Neuronal stem cell (in vitro differentiated cells): ENCODE measurements around the gene FIBP.

Source experiments
- DNase-seq: peaks from one replicate; pipeline ENCODE4 v3.0.0-alpha.2; 2013; ENCODE audit warnings: low spot score
- H2AFZ ChIP-seq: one replicate; pipeline ENCODE4 v1.6.1; 2013; ENCODE audit warnings: mild to moderate bottlenecking, low read length, inconsistent platforms
- H2AK5ac ChIP-seq: 2 replicates; pipeline ENCODE4 v1.6.1; 2013; ENCODE audit warnings: low read depth, mild to moderate bottlenecking, inconsistent platforms, low read length, moderate library complexity, mixed read lengths
- H2BK120ac ChIP-seq: 2 replicates; pipeline ENCODE4 v1.6.1; 2013; ENCODE audit warnings: low read depth, mild to moderate bottlenecking, inconsistent platforms, low read length, moderate library complexity, mixed read lengths
- H2BK12ac ChIP-seq: one replicate; pipeline ENCODE4 v1.6.1; 2013; ENCODE audit warnings: low read length, inconsistent platforms
- H2BK15ac ChIP-seq: 2 replicates; pipeline ENCODE4 v1.6.1; 2013; ENCODE audit warnings: mild to moderate bottlenecking, low read length, inconsistent platforms, mixed read lengths
- H2BK5ac ChIP-seq: one replicate; pipeline ENCODE4 v1.6.1; 2013; ENCODE audit warnings: inconsistent platforms, mild to moderate bottlenecking, low read length, moderate library complexity
- H3K14ac ChIP-seq: one replicate; pipeline ENCODE4 v1.6.1; 2013; ENCODE audit warnings: low read length, inconsistent platforms
- H3K18ac ChIP-seq: 2 replicates; pipeline ENCODE4 v1.6.1; 2013; ENCODE audit warnings: low read length, inconsistent platforms
- H3K23ac ChIP-seq: 2 replicates; pipeline ENCODE4 v1.6.1; 2013; ENCODE audit warnings: low read depth, mild to moderate bottlenecking, mixed read lengths, low read length, inconsistent platforms; ENCODE audit not compliant: poor library complexity
- H3K27ac ChIP-seq: replicated peaks from 3 replicates; pipeline ENCODE4 v1.5.1; 2013; ENCODE audit warnings: low read length, inconsistent platforms
- H3K27me3 ChIP-seq, 3 experiments: 2 replicates each; pipeline ENCODE4 v1.6.1; 2013; ENCODE audit warnings: low read length in 3 of 3, mild to moderate bottlenecking in 2 of 3, inconsistent platforms in 1 of 3, low read depth in 1 of 3, mixed read lengths in 1 of 3, moderate library complexity in 1 of 3; ENCODE audit not compliant: control insufficient read depth in 3 of 3, insufficient read depth in 3 of 3
- H3K36me3 ChIP-seq, 2 donors: replicated peaks in 1 of 2; 2 replicates each; pipeline ENCODE4 v1.6.1; 2013; ENCODE audit warnings: low read length in 2 of 2; ENCODE audit not compliant: control insufficient read depth in 2 of 2, insufficient read depth in 2 of 2
- H3K4ac ChIP-seq: 2 replicates; pipeline ENCODE4 v1.6.1; 2013; ENCODE audit warnings: inconsistent platforms, mild to moderate bottlenecking, low read length, moderate library complexity
- H3K4me1 ChIP-seq, 2 donors: 1 replicate in 1 of 2; 2 replicates in 1 of 2; pipeline ENCODE4 v1.6.1; 2013; ENCODE audit warnings: low read length in 2 of 2, low read depth in 1 of 2; ENCODE audit not compliant: control insufficient read depth in 2 of 2, insufficient read depth in 1 of 2
- H3K4me2 ChIP-seq: one replicate; pipeline ENCODE4 v1.6.1; 2013; ENCODE audit warnings: mild to moderate bottlenecking, low read length, inconsistent platforms; ENCODE audit not compliant: insufficient read depth, poor library complexity, severe bottlenecking
- H3K4me3 ChIP-seq, 2 donors: 2 replicates each; pipeline ENCODE4 v1.5.1; 2013; ENCODE audit warnings: low read length in 2 of 2, mild to moderate bottlenecking in 2 of 2, inconsistent platforms in 1 of 2, moderate library complexity in 1 of 2
- H3K79me1 ChIP-seq: one replicate; pipeline ENCODE4 v1.6.1; 2013; ENCODE audit warnings: low read depth, mild to moderate bottlenecking, inconsistent platforms, low read length, moderate library complexity
- H3K9ac ChIP-seq: one replicate; pipeline ENCODE4 v1.6.1; 2013; ENCODE audit warnings: mild to moderate bottlenecking, low read depth, low read length, inconsistent platforms; ENCODE audit not compliant: poor library complexity
- H3K9me3 ChIP-seq, 2 donors: replicated peaks in 1 of 2; 2 replicates each; pipeline versions ENCODE3 to v1.6.1; 2013; ENCODE audit warnings: low read length in 2 of 2, mild to moderate bottlenecking in 2 of 2, inconsistent platforms in 1 of 2, low read depth in 1 of 2, mixed read lengths in 1 of 2, moderate library complexity in 1 of 2; ENCODE audit not compliant: control insufficient read depth in 2 of 2, insufficient read depth in 1 of 2
- H4K8ac ChIP-seq: one replicate; pipeline ENCODE4 v1.6.1; 2013; ENCODE audit warnings: low read depth, mild to moderate bottlenecking, inconsistent platforms, low read length, moderate library complexity
- H4K91ac ChIP-seq: one replicate; pipeline ENCODE4 v1.6.1; 2013; ENCODE audit warnings: low read length, low read depth, mild to moderate bottlenecking, inconsistent platforms; ENCODE audit not compliant: poor library complexity
- WGBS, 2 donors: extraction: QIAGEN DNeasy Blood & Tissue Kit; methylation state at CpG; one replicate each; pipeline ENCODE4 v1.1.7; 2013; ENCODE audit warnings: missing lambda C conversion rate in 2 of 2, mixed read lengths in 1 of 2; ENCODE audit not compliant: insufficient read length in 2 of 2, insufficient replicate concordance in 1 of 2; ENCODE audit errors: extremely low coverage in 2 of 2; 5-methylcytosine and 5-hydroxymethylcytosine counted together

FIBP gene

DNA sequence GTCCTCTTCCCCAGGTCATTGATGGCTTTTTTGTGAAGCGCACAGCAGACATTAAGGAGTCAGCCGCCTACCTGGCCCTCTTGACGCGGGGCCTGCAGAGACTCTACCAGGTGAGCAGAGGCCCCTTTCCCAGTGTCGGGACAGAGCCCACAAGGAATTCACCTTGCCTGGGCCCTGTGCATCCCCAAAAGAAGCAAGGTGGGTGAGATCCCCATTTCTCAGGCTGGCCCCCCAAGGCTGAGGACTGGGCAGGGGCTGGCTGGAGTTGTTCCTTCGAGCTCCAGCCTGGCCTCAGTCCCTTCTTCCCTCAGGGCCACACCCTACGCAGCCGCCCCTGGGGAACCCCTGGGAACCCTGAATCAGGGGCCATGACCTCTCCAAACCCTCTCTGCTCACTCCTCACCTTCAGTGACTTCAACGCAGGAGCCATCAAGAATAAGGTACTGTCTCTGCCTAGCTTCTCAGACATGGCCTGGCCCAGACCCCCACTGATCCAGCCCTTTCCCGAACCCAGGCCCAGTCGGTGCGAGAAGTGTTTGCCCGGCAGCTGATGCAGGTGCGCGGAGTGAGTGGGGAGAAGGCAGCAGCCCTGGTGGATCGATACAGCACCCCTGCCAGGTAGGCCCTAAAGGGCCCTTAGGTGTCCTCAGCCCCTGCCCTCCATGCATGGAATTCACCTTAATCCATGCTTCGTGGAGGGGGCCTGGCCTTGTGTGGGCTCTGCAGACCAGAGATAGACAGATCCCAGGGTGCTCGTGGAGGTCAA is 23.4 kb downstream of the FIBP start:
- DNase-seq = no peak
- Histone ChIP-seq H4K91ac (no peak overlapping the region), H2BK5ac (no peak overlapping the region), H2AK5ac (no peak overlapping the region), H3K4me2 (no peak overlapping the region), H3K79me1 (peaks cover 19% of the 10 kb centered on the region), H2BK15ac (no peak overlapping the region), H3K27me3 (no peaks in the 10 kb centered on the region), H3K14ac (no peak overlapping the region), H3K9ac (no peak overlapping the region), H3K27ac (no peak overlapping the region), H2BK120ac (no peak overlapping the region), H3K36me3 (peaks cover 40 to 65% of the 10 kb centered on the region in 2 donors), H3K23ac (peak overlapping the region; percentile 36), H3K9me3 (no peaks in the 10 kb centered on the region), H3K4me3 (no peak overlapping the region), H3K4ac (no peak overlapping the region), H3K4me1 (peaks cover 11 to 16% of the 10 kb centered on the region in 2 donors), H4K8ac (no peak overlapping the region), H3K18ac (no peak overlapping the region), H2BK12ac (no peak overlapping the region), H2AFZ (no peak overlapping the region)
- no CpG with 5 or more reads among the region's 18 CpGs for WGBS, 2 donors

GRCh38 chr11:65863889-65864705 is 24.2 kb downstream of the FIBP start:
- WGBS, 2 donors = no CpG with 5 or more reads among the region's 12 CpGs
- H3K14ac ChIP-seq = no peak overlapping the region
- H2BK5ac ChIP-seq = no peak overlapping the region
- peaks cover 8 to 17% of the 10 kb centered on the region in 2 donors for H3K4me1 ChIP-seq
- no peak overlapping the region for H3K23ac ChIP-seq
- H3K79me1 ChIP-seq = peaks cover 19% of the 10 kb centered on the region
- DNase-seq = no peak
- no peak overlapping the region for H3K4ac ChIP-seq
- no peaks in the 10 kb centered on the region for H3K27me3 ChIP-seq
- no peak overlapping the region for H3K27ac ChIP-seq
- H3K9ac ChIP-seq = no peak overlapping the region
- H4K8ac ChIP-seq = no peak overlapping the region
- H3K4me2 ChIP-seq = no peak overlapping the region
- H3K36me3 ChIP-seq = peaks cover 40 to 65% of the 10 kb centered on the region in 2 donors
- H2AFZ ChIP-seq = no peak overlapping the region
- H4K91ac ChIP-seq = no peak overlapping the region
- H2BK15ac ChIP-seq = no peak overlapping the region
- H3K9me3 ChIP-seq = no peaks in the 10 kb centered on the region
- no peak overlapping the region for H2BK120ac ChIP-seq
- H3K4me3 ChIP-seq = no peak overlapping the region
- no peak overlapping the region for H3K18ac ChIP-seq
- H2AK5ac ChIP-seq = no peak overlapping the region
- no peak overlapping the region for H2BK12ac ChIP-seq

DNA sequence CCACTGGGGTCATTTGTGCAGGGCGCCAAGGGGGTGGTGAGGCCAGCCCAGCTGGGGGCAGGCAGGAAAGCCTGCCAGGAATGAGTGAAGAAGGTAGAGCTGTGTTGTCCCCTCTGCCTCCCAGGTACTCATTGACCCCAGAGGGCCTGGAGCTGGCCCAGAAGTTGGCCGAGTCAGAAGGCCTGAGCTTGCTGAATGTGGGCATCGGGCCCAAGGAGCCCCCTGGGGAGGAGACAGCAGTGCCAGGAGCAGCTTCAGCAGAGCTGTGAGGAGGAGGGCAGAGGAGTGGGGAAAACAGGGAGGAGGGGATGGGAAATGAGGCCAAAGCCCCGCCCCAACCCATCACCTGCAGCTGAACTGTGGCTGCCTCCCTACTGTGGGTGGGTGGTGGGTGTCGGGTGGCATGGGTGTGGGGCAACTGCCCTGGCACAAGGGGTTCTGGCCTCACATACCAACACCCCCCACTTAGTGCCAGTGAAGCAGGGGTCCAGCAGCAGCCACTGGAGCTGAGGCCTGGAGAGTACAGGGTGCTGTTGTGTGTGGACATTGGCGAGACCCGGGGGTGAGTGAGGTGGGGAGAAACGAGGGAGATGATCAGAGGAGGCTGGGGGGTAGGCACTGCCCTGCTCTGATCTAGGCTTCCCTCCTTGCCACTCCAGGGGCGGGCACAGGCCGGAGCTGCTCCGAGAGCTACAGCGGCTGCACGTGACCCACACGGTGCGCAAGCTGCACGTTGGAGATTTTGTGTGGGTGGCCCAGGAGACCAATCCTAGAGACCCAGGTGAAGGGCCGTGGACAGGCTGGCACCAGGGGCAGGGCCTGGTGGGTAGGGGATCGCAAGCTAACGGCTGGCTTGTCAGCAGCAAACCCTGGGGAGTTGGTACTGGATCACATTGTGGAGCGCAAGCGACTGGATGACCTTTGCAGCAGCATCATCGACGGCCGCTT is 25.1 kb downstream of the FIBP start:
- no peak overlapping the region for H2AK5ac ChIP-seq
- H3K9ac ChIP-seq = peak overlapping the region; percentile 16
- no CpG with 5 or more reads among the region's 24 CpGs for WGBS, 2 donors
- no peak overlapping the region for H4K8ac ChIP-seq
- peaks cover 40 to 65% of the 10 kb centered on the region in 2 donors for H3K36me3 ChIP-seq
- DNase-seq = no peak
- no peak overlapping the region for H4K91ac ChIP-seq
- H2AFZ ChIP-seq = no peak overlapping the region
- H2BK12ac ChIP-seq = no peak overlapping the region
- no peak overlapping the region for H2BK5ac ChIP-seq
- H3K14ac ChIP-seq = no peak overlapping the region
- no peak overlapping the region for H2BK120ac ChIP-seq
- no peak overlapping the region for H3K4me2 ChIP-seq
- H3K27me3 ChIP-seq = no peaks in the 10 kb centered on the region
- H3K4me1 ChIP-seq = peaks cover 8 to 15% of the 10 kb centered on the region in 2 donors
- peaks cover 19% of the 10 kb centered on the region for H3K79me1 ChIP-seq
- no peaks in the 10 kb centered on the region for H3K9me3 ChIP-seq
- no peak overlapping the region for H3K4me3 ChIP-seq
- H3K18ac ChIP-seq = no peak overlapping the region
- no peak overlapping the region for H2BK15ac ChIP-seq
- peak overlapping the region; percentile 0 for H3K23ac ChIP-seq
- H3K4ac ChIP-seq = no peak overlapping the region
- H3K27ac ChIP-seq = no peak overlapping the region
